HepG2 (cell line): Measurements from ENCODE around the gene BPIFA2. TPM values are rescaled to one million over a fixed set of nuclear protein-coding genes. Genes with fewer than 3 reads are reported as not detected.

ENCODE experiments used
- ATAC-seq: fragments of 200-7000 bp; cut with Tn5 transposase; 3 replicates; pipeline ENCODE4 v1.9.1; 2020; ENCODE audit warnings: mild to moderate bottlenecking, moderate library complexity
- BruUV-seq: library from RNA; stranded (reverse); fragments of 400-500 nt; replicated peaks from 2 replicates; lab custom pipeline; 2021; lab: Mats Ljungman, UMichigan
- CTCF ChIA-PET: fragments of 300-600 bp; formaldehyde crosslinking; extraction: SDS; loops from one replicate; lab custom pipeline; 2021; ENCODE audit warnings: low total read pairs, inconsistent platforms, low intra/inter-chr PET ratio; lab: Yijun Ruan, JAX
- POLR2A ChIA-PET: fragments of 350-600 bp; sonication (Branson Sonifier 250); formaldehyde crosslinking; loops from one replicate; lab custom pipeline; 2020; ENCODE audit warnings: antibody characterized with exemption, inconsistent platforms; lab: Yijun Ruan, JAX
- DNase-seq: peaks from one replicate; pipeline ENCODE4 v3.0.0-alpha.2; 2015; ENCODE audit warnings: low spot score
- FAIRE-seq: peaks from 3 replicates; lab custom pipeline; 2011; peaks lifted over from hg19 to GRCh38; lab: Jason Lieb, UNC
- H2AFZ ChIP-seq: one replicate; pipeline ENCODE4 v1.6.1; 2011; ENCODE audit warnings: low read length, inconsistent platforms
- H3K27ac ChIP-seq: fragments of 300-600 bp; 3 replicates; pipeline ENCODE4 v1.8.0; 2011; ENCODE audit warnings: mixed run types, mild to moderate bottlenecking, mixed read lengths, low read length, inconsistent platforms; ENCODE audit not compliant: insufficient read depth; ENCODE audit errors: extremely low read length
- H3K27me3 ChIP-seq, 2 experiments: fragments of 200-600 bp in 1 of 2; 2 replicates in 1 of 2; 3 replicates in 1 of 2; pipeline versions ENCODE4 v1.6.0 to v1.8.0; 2011; ENCODE audit warnings: low read length in 2 of 2, mild to moderate bottlenecking in 2 of 2, moderate library complexity in 2 of 2, inconsistent platforms in 1 of 2; ENCODE audit not compliant: insufficient read depth in 2 of 2, control insufficient read depth in 1 of 2
- H3K36me3 ChIP-seq, 2 experiments: fragments of 200-600 bp in 1 of 2; replicated peaks in 1 of 2; 2 replicates in 1 of 2; 3 replicates in 1 of 2; pipeline versions ENCODE4 v1.5.1 to v1.8.0; 2011; ENCODE audit warnings: low read length in 2 of 2, inconsistent platforms in 1 of 2; ENCODE audit not compliant: insufficient read depth in 2 of 2, control insufficient read depth in 1 of 2
- H3K4me1 ChIP-seq: 2 replicates; pipeline ENCODE4 v1.5.1; 2012; ENCODE audit warnings: low read length, inconsistent platforms; ENCODE audit not compliant: insufficient read depth
- H3K4me2 ChIP-seq: 2 replicates; pipeline ENCODE4 v1.6.0; 2011; ENCODE audit warnings: low read depth, low read length, inconsistent platforms
- H3K4me3 ChIP-seq, 3 experiments: fragments of 200-600 bp in 1 of 3; sonication (generic), shearing (Covaris generic) in 1 of 3; replicated peaks in 1 of 3; 2 replicates each; pipeline ENCODE4 v1.5.1; 2011 to 2016; ENCODE audit warnings: low read length in 3 of 3, inconsistent platforms in 2 of 3, low read depth in 2 of 3, mild to moderate bottlenecking in 2 of 3, control low read depth in 1 of 3, mixed read lengths in 1 of 3; ENCODE audit not compliant: insufficient read depth in 1 of 3
- H3K79me2 ChIP-seq: one replicate; pipeline ENCODE4 v1.6.1; 2011; ENCODE audit warnings: low read length, inconsistent platforms; ENCODE audit not compliant: insufficient read depth
- H3K9ac ChIP-seq: 2 replicates; pipeline ENCODE4 v1.6.0; 2011; ENCODE audit warnings: mild to moderate bottlenecking, low read depth, low read length, inconsistent platforms; ENCODE audit not compliant: insufficient read depth
- H3K9me3 ChIP-seq: 2 replicates; pipeline ENCODE4 v1.5.1; 2012; ENCODE audit warnings: mild to moderate bottlenecking, low read length
- H4K20me1 ChIP-seq: 2 replicates; pipeline ENCODE4 v1.6.0; 2011; ENCODE audit warnings: inconsistent platforms, mild to moderate bottlenecking, low read length, moderate library complexity; ENCODE audit not compliant: insufficient read depth
- ASH2L ChIP-seq: fragments of 300-600, 200-600 bp; sonication (generic); IDR thresholded peaks from 2 replicates; pipeline ENCODE4 v1.7.0; 2017; ENCODE audit warnings: low read depth, mild to moderate bottlenecking, moderate library complexity, mixed read lengths, low read length; ENCODE audit not compliant: insufficient read length
- DMAP1 ChIP-seq: IDR thresholded peaks from 2 replicates; pipeline ENCODE4 v1.6.1; 2016
- GLMP ChIP-seq: sonication (generic); formaldehyde crosslinking; IDR thresholded peaks from 2 replicates; pipeline ENCODE4 v1.9.0; 2021; ENCODE audit warnings: missing genetic modification reagents, mild to moderate bottlenecking, borderline replicate concordance
- MLLT10 ChIP-seq: sonication (generic); formaldehyde crosslinking; IDR thresholded peaks from 2 replicates; pipeline ENCODE4 v1.4.0; 2020; ENCODE audit warnings: missing genetic modification reagents
- NFKB2 ChIP-seq: sonication (generic); formaldehyde crosslinking; IDR thresholded peaks from 2 replicates; pipeline ENCODE4 v1.4.0; 2020; ENCODE audit warnings: missing genetic modification reagents, borderline replicate concordance
- SRY ChIP-seq: sonication (generic); formaldehyde crosslinking; IDR thresholded peaks from 2 replicates; pipeline ENCODE4 v1.8.0; 2022; ENCODE audit warnings: mild to moderate bottlenecking, missing genetic modification reagents
- ZHX1 ChIP-seq: sonication (generic); formaldehyde crosslinking; IDR thresholded peaks from 2 replicates; pipeline ENCODE4 v1.8.1; 2022; ENCODE audit warnings: low read depth, mild to moderate bottlenecking, missing genetic modification reagents
- WGBS: methylation state at CpG from one replicate; pipeline ENCODE4 v1.1.6; 2017; ENCODE audit warnings: low lambda C conversion rate; 5-methylcytosine and 5-hydroxymethylcytosine counted together
- in situ Hi-C: cut with HindIII; loops from 2 replicates; pipeline ENCODE4 v1.10.0; 2017; ENCODE audit warnings: low pct_unique_long_range_greater_than_20kb; ENCODE audit not compliant: extremely low pct_ligation_motif_present
- intact Hi-C: fragments of 100-400 bp; cut with micrococcal nuclease; formaldehyde crosslinking; loops from one replicate; pipeline ENCODE4 v1.10.0; 2022; ENCODE audit not compliant: unreplicated experiment
- polyA plus RNA-seq, 8 experiments: library from polyadenylated mRNA; depleted of rRNA in 3 of 8; stranded (reverse) in 7 of 8; unstranded in 1 of 8; fragments of >200 nt; fragmentation: Illumina TruSeq in 4 of 8; extraction: Trizol in 4 of 8; gene quantifications; 2 replicates each; pipeline versions ENCODE4 v1.2.1 to v1.2.3, GENCODE V29; 2011 to 2016; ENCODE audit warnings: low read depth in 4 of 8, missing spikeins in 1 of 8, mixed read lengths in 1 of 8; ENCODE audit not compliant: insufficient read depth in 1 of 8
- total RNA-seq, 5 experiments: library from RNA; depleted of rRNA; stranded (reverse); fragments of >200 nt; fragmentation: Illumina TruSeq; extraction: Trizol; gene quantifications; 2 replicates each; pipeline ENCODE4 v1.2.3, GENCODE V29; 2016; ENCODE audit warnings: low read depth in 1 of 5
- TF ChIP-seq, protein P1 (sequence below): sonication (generic); formaldehyde crosslinking; conservative IDR thresholded peaks from 2 replicates; pipeline ENCODE4 v1.8.0; 2022; ENCODE audit warnings: missing genetic modification reagents

The BPIFA2 gene
- total and polyA plus RNA-seq, 2 of the 13 experiments (the other 11 are each of a cell fraction or from before 2014, with no cell fraction given), result not detected

DNA sequence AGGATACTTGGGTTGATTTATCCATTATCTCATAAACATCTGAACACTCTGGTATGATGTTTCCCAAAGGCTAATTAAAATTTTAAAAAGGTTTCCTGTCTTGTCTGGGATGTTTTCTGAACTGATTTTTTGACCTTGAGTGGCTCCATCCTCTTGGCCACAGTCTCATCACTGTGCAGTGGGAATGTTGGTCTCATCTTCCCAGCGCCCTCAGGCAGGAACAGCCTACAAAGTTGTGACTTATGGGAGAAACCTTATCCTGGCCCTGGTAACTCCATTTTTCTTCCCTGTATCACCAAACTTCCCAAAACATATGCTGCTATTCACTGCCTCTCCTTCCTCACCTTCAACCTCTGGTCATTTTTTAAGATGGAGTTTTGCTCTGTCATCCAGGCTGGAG lies 42.4 kb downstream of the BPIFA2 start:
- no peak for FAIRE-seq
- CTCF ChIA-PET, result interaction anchor here (3.6 kb wide), 1 partner anchor 114 kb away, joined by 21 read pairs; no protein-coding TSS in a partner anchor
- whole genome bisulfite sequencing, result 0% methylated on average over 1 of the region's 1 CpG

More for the DNA sequence above, 42.4 kb downstream of the BPIFA2 start:
- Histone ChIP-seq H3K36me3 (no peaks in the 10 kb centered on the region), H3K27me3 (no peaks in the 10 kb centered on the region)
- no TSS peak for BruUV-seq
- no peak for TF ChIP-seq NFKB2 (CRISPR knock-in tag)
- no peak for TF ChIP-seq ASH2L
- no peak for TF ChIP-seq SRY (CRISPR knock-in tag)
- TF ChIP-seq ZHX1 (CRISPR knock-in tag), result no peak
- TF ChIP-seq, protein P1, sequence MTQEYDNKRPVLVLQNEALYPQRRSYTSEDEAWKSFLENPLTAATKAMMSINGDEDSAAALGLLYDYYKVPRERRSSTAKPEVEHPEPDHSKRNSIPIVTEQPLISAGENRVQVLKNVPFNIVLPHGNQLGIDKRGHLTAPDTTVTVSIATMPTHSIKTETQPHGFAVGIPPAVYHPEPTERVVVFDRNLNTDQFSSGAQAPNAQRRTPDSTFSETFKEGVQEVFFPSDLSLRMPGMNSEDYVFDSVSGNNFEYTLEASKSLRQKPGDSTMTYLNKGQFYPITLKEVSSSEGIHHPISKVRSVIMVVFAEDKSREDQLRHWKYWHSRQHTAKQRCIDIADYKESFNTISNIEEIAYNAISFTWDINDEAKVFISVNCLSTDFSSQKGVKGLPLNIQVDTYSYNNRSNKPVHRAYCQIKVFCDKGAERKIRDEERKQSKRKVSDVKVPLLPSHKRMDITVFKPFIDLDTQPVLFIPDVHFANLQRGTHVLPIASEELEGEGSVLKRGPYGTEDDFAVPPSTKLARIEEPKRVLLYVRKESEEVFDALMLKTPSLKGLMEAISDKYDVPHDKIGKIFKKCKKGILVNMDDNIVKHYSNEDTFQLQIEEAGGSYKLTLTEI (CRISPR knock-in tag), result no peak
- TF ChIP-seq DMAP1, result no peak
- no peak for TF ChIP-seq MLLT10 (CRISPR knock-in tag)
- TF ChIP-seq GLMP (CRISPR knock-in tag), result no peak
- TF ChIP-seq, all 625 proteins: peak for 0
- Histone ChIP-seq H2AFZ (no peak overlapping the region), H3K79me2 (no peaks in the 10 kb centered on the region), H3K9me3 (no peaks in the 10 kb centered on the region), H3K4me3 (no peak overlapping the region), H4K20me1 (peaks cover 12% of the 10 kb centered on the region; the same call in 1 of the 2 replicates), H3K27ac (no peak overlapping the region), H3K9ac (no peak overlapping the region), H3K4me1 (no peaks in the 10 kb centered on the region), H3K4me2 (no peak overlapping the region)
- POLR2A ChIA-PET, result no interaction called here
- in situ Hi-C loops, result loop anchor here (10.0 kb wide), 1 partner anchor 306 kb away; no protein-coding TSS in a partner anchor
- ATAC-seq (no peak), DNase-seq (no peak)
- intact Hi-C loops, result loop anchor here (5.0 kb wide), 2 partner anchors 308 to 418 kb away; no protein-coding TSS in a partner anchor
